Neutrophil (primary cell): ENCODE data around the gene GFER.
"Not testable (repeated sequence)": the region's sequence is repeated elsewhere in the genome, so short reads cannot be mapped to it uniquely, and the experiment has no call there.

Experiments
- H3K27ac ChIP-seq: fragments of 200-600 bp; sonication (generic); 2 replicates; pipeline ENCODE4 v1.5.1; 2016; ENCODE audit warnings: mild to moderate bottlenecking, moderate library complexity
- H3K27me3 ChIP-seq: fragments of 200-600 bp; sonication (generic); 2 replicates; pipeline ENCODE4 v1.6.0; 2016; ENCODE audit warnings: mild to moderate bottlenecking
- H3K36me3 ChIP-seq: fragments of 200-600 bp; sonication (generic); 2 replicates; pipeline ENCODE4 v1.5.1; 2017
- H3K4me1 ChIP-seq, 2 experiments: fragments of 200-600 bp in 1 of 2; sonication (generic) in 1 of 2; 1 replicate in 1 of 2; 2 replicates in 1 of 2; pipeline versions ENCODE4 v1.5.1 to v1.6.1; 2013 to 2016; ENCODE audit warnings: low read depth in 1 of 2, low read length in 1 of 2, mild to moderate bottlenecking in 1 of 2, moderate library complexity in 1 of 2; ENCODE audit not compliant: control insufficient read depth in 1 of 2, insufficient read depth in 1 of 2
- H3K4me3 ChIP-seq, 2 experiments: fragments of 200-600 bp in 1 of 2; sonication (generic) in 1 of 2; 1 replicate in 1 of 2; 2 replicates in 1 of 2; pipeline ENCODE4 v1.5.1; 2013 to 2016; ENCODE audit warnings: low read depth in 1 of 2, low read length in 1 of 2, mild to moderate bottlenecking in 1 of 2, moderate library complexity in 1 of 2
- H3K9me3 ChIP-seq: fragments of 200-600 bp; sonication (generic); 2 replicates; pipeline ENCODE4 v1.5.1; 2016
- TF ChIP-seq, protein P1 (sequence below): fragments of 200-600 bp; sonication (generic); IDR thresholded peaks from 2 replicates; pipeline ENCODE4 v1.5.1; 2016; ENCODE audit warnings: antibody characterized with exemption

The GFER gene

DNA sequence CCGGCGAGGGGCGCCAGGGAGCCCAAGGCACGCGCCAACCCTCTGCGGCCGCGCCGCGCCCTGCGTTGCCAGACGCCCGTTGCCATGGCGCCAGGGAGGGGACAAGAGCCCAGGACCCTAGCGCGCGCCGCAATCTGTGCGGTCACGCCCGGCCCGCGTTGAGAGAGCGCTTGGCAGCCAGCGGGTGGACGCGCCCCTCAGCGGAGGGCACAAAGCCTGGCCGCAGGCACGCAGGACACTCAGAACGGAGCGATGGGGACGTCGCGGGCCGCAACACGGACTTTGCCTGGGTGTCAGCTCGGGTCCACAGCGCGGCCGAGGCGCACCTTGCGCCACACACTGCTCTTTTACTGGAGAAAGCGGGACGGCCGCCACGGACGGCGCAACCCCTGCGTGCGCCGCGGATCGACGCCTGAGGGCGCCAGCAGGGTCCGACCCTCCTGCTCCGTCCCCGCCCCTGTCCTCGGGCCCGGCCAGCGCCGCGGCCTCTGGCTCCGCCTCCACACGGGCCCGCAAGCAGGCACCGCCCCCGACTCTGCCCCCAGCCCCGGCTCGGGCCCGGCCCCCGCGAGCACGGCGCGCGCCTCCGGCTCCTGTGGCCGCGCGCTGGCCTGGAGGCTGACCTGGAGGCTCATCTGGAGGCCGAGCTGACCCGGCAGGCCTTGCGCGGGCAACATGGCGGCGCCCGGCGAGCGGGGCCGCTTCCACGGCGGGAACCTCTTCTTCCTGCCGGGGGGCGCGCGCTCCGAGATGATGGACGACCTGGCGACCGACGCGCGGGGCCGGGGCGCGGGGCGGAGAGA is at the start of gene GFER:
Gene GFER (plus strand): TSS at position 650 of the 803 bp plus-strand sequence. CDS start 26 bp downstream, at position 676.
- peak within 1 kb of the TSS; percentile 69 to 78 for H3K4me3 ChIP-seq
- no peaks in the 10 kb centered on the region for H3K36me3 ChIP-seq
- peak within 1 kb of the TSS; percentile 69 for H3K27ac ChIP-seq
- peaks cover 63% of the 10 kb centered on the region for H3K27me3 ChIP-seq
- TF ChIP-seq, protein P1, sequence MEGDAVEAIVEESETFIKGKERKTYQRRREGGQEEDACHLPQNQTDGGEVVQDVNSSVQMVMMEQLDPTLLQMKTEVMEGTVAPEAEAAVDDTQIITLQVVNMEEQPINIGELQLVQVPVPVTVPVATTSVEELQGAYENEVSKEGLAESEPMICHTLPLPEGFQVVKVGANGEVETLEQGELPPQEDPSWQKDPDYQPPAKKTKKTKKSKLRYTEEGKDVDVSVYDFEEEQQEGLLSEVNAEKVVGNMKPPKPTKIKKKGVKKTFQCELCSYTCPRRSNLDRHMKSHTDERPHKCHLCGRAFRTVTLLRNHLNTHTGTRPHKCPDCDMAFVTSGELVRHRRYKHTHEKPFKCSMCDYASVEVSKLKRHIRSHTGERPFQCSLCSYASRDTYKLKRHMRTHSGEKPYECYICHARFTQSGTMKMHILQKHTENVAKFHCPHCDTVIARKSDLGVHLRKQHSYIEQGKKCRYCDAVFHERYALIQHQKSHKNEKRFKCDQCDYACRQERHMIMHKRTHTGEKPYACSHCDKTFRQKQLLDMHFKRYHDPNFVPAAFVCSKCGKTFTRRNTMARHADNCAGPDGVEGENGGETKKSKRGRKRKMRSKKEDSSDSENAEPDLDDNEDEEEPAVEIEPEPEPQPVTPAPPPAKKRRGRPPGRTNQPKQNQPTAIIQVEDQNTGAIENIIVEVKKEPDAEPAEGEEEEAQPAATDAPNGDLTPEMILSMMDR: peak; percentile 64
- H3K9me3 ChIP-seq: no peaks in the 10 kb centered on the region
- peaks cover 20% of the 10 kb centered on the region in 2 experiments for H3K4me1 ChIP-seq

DNA sequence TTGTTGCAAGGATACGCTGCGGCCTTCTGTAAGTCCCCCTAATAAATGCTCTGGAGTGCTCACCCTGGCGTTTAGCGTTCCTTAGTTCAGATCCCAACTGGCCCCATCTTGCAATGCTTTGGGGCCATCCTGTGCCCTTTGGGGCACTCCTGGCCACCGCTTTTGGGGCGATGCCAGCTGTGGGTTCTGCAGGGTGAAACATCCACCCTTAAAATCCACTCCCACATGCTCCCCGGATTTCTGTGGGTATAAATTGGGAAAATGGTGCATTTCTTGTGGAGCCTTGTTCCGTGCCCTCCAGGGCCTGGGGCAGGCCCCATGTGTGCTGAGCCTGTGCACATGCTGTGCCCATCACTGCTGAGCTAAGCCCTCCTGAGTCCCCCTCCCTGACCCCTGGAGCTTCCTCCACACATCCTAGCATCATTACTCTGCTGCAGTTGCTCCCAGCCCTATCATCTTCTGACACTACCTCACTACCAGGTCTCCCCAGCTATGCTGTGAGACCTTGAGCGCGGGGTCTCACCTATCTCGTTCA is 47.0 kb upstream of the GFER start:
- Histone ChIP-seq H3K36me3 (peaks cover 72% of the 10 kb centered on the region), H3K4me3 (peak overlapping the region; percentile 75 to 96), H3K9me3 (no peaks in the 10 kb centered on the region), H3K4me1 (peaks cover 96 to 98% of the 10 kb centered on the region in 2 experiments), H3K27ac (peak overlapping the region; percentile 99), H3K27me3 (no peaks in the 10 kb centered on the region)
- TF ChIP-seq, protein P1: no peak

DNA sequence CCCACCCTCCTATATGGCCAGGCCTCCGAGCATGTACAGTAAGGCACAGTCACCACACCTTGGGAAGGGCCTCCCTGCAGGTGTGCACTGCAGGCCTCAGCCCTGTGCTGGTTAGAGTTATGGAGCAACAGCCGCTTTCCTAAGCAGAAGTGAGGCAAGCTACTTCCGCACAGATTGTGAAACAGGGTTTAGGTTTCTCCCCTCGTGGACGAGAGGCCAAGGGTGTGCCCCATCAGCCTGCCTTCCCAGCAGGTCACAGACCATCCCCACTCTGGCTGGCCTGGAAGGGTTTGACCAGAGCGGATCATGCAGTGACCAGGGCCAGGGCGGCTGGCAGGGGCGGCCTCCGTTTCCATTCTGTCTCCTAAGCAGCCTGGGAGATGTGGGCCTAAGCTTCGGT is 45.7 kb upstream of the GFER start:
- H3K27me3 ChIP-seq: no peaks in the 10 kb centered on the region
- H3K4me3 ChIP-seq: peak overlapping the region; percentile 75 to 96
- TF ChIP-seq, protein P1: peak; percentile 52
- H3K27ac ChIP-seq: peak overlapping the region; percentile 99
- H3K9me3 ChIP-seq: no peaks in the 10 kb centered on the region
- H3K4me1 ChIP-seq: peaks cover 84 to 88% of the 10 kb centered on the region in 2 experiments
- peaks cover 72% of the 10 kb centered on the region for H3K36me3 ChIP-seq

DNA sequence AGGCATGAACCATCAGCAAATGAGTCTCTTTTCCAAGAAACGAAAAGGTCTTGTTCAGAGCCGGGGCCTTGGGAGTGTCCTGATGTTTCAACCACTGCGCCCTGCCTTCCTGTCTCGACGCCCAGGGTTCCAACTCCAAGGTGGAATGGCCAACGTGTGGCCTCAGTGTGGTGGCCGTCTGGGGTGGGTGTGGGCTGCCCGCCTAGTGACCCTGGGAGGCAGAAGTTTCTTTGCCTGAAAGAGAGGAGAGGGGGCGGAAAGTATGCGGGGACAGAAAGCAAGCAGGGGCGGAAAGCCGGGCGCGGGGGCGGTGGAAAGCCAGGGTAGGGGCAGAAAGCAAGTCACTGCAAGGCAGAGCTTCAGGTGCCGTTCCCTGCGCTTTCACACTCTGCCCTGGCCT is 45.1 kb upstream of the GFER start:
- Histone ChIP-seq H3K27me3 (no peaks in the 10 kb centered on the region), H3K36me3 (peaks cover 72% of the 10 kb centered on the region), H3K27ac (peak overlapping the region; percentile 99), H3K4me3 (peak overlapping the region; percentile 75 to 96), H3K4me1 (peaks cover 84 to 88% of the 10 kb centered on the region in 2 experiments), H3K9me3 (no peaks in the 10 kb centered on the region)
- TF ChIP-seq, protein P1: no peak

DNA sequence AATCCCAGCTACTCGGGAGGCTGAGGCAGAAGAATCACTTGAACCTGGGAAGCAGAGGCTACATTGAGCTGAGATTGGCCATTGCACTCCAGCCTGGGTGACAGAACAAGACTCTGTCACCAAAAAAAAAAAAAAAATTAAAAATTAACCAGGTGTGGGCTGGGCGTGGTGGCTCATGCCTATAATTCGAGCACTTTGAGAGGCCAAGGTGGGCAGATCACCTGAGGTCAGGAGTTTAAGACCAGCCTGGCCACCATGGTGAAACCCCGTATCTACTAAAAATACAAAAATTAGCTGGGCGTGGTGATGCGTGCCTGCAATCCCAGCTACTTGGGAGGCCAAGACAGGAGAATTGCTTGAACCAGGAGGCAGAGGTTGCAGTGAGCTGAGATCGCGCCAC is 44.2 kb upstream of the GFER start:
- H3K9me3 ChIP-seq, H3K27me3 ChIP-seq: not testable (repeated sequence)
- Histone ChIP-seq H3K36me3 (peaks cover 68% of the 10 kb centered on the region), H3K4me1 (peaks cover 76 to 82% of the 10 kb centered on the region in 2 experiments), H3K27ac (peak overlapping the region; percentile 99), H3K4me3 (peak overlapping the region; percentile 75 to 96)
